NCI-H1436 treated with DMSO at 0.1 percent for 48 hours (cell line): ENCODE measurements around the gene ICAM1.

Experiments
- DNase-seq: peaks from one replicate; lab custom pipeline; 2025; lab: John Stamatoyannopoulos, UW

Gene ICAM1

DNA sequence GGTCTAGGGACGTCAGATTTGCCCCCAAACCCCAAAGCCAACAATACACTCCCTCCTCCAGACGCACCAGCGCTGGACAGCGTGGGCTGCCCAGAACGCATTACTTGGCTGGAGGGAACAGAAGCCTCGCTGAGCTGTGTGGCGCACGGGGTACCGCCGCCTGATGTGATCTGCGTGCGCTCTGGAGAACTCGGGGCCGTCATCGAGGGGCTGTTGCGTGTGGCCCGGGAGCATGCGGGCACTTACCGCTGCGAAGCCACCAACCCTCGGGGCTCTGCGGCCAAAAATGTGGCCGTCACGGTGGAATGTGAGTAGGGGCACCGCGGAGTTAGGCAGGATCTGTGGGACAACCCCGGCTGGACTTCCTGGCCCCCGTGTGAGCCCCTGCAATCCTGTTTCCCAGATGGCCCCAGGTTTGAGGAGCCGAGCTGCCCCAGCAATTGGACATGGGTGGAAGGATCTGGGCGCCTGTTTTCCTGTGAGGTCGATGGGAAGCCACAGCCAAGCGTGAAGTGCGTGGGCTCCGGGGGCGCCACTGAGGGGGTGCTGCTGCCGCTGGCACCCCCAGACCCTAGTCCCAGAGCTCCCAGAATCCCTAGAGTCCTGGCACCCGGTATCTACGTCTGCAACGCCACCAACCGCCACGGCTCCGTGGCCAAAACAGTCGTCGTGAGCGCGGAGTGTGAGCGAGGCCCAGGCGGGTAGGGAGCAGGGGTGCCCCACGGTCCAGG lies 22.9 kb downstream of the ICAM1 start:
- DNase-seq = no peak

DNA sequence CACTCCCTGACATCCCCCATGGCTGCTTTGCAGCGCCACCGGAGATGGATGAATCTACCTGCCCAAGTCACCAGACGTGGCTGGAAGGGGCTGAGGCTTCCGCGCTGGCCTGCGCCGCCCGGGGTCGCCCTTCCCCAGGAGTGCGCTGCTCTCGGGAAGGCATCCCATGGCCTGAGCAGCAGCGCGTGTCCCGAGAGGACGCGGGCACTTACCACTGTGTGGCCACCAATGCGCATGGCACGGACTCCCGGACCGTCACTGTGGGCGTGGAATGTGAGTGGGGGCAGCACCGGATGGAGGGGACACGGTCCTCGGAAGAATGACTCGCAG lies 23.4 kb downstream of the ICAM1 start:
- DNase-seq = no peak

DNA sequence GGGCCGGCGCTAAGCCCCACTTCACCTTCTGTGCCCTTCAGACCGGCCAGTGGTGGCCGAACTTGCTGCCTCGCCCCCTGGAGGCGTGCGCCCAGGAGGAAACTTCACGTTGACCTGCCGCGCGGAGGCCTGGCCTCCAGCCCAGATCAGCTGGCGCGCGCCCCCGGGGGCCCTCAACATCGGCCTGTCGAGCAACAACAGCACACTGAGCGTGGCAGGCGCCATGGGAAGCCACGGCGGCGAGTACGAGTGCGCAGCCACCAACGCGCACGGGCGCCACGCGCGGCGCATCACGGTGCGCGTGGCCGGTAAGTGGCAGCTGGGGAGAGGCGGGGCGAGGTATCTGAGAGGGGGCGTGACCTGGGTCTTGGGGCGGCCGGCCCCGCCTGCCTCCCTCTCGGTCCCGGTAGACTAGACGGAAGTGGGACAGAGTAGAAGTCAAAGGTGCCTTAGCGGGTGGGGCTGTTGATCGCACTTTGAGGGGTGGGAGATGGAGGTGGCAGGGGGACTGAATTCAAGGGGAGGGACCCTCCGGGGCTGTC lies 24.5 kb downstream of the ICAM1 start:
- no peak for DNase-seq

DNA sequence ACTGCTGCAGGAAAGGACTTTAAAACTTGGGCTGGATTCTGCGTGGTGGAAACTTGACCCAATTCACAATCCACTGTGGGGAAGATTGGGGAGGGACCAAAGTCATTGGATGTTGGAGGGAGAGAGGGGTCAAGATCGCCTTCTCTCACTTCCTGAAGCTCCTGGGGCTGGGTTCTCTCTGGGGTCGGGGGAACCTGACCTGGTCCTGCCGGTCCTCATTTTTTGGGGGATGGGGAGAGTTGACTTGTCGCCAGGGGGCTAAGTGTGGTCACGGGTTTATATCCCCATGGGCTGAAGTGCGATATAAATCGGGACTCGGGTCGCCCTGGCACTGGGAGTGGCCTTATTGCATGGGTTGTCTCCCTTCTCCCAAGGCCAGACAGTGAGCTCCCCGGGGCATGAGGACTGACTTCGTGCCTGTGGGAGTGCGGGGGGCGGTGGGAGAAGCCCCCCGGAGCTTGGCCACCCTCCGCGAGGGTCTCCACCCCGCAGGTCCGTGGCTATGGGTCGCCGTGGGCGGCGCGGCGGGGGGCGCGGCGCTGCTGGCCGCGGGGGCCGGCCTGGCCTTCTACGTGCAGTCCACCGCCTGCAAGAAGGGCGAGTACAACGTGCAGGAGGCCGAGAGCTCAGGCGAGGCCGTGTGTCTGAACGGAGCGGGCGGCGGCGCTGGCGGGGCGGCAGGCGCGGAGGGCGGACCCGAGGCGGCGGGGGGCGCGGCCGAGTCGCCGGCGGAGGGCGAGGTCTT lies 25.1 kb downstream of the ICAM1 start:
- DNase-seq = no peak

DNA sequence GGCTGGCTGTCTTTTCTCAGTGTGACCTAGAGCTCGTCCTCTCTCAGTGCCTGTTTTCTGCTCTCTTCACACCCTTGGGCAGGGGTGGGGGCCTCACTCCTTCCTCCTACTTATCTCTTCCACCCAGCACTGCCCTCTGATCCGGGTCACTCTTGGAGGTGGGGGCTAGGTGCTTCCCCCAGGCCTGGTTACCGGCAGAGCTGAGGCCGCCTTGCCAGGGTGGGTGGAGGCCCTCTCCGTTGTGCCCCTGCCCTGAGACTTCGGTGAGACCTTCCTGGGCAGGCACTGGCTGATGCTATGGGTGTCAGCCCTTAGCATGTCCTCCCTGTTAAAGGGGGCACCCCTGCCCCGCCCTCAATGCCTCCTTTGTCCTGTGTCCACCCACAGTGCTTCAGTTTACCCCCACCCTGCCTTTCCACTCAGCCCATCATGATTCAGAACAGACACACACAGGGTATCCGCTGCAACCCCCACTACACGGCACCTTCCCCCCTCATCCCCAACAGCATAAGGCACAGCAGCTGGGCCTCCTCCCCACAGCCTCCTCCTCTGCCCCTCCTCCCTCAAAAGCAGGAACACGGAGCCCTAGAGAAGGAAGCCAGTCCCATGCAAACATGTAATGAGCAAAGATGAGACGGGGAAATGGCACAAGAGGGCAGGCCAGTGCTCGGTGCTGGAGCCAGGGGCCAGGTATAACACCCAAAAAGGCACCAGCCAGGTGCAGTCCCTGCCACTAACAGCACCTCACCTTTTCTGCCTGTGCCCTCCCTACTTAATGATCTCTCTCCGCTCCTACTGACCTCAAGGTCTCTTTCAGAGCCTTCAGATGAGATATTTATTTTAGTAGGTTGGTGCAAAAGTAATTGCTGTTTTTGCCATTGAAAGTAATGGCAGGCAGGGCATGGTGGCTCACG lies 28.9 kb downstream of the ICAM1 start:
- DNase-seq = no peak

DNA sequence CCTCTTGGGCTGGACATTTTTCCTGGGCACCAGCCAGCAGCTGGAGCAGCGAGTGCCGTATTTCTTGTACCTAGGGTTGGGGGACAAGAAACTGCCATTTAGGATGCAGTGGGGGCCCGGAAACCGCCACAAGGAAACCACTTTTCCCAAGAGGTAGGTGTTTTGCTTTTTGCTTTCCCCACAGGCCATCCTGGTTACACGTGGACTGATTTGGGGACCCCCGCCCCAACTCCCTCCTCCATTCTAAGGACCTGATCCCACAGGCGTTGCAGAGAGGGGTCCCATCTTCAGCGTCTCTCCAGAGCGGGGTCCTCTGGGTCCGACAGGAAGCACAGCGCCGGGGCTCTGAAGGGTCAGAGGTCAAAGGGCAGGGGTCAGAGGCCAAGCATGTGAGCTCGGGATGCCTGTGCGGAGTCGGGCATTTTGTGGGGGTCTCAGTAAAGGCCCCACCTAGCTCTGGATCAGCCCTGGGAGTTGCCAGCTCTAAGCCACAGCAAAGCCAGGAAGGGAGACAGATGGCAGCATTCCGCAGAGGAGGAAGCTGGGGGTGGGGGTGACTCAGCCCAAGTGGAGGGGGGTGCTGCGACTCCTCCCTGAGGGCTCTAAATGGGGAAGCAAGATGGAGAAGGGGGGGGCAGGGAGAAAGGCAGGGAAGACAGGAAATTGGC lies 34.4 kb downstream of the ICAM1 start:
- no peak for DNase-seq

DNA sequence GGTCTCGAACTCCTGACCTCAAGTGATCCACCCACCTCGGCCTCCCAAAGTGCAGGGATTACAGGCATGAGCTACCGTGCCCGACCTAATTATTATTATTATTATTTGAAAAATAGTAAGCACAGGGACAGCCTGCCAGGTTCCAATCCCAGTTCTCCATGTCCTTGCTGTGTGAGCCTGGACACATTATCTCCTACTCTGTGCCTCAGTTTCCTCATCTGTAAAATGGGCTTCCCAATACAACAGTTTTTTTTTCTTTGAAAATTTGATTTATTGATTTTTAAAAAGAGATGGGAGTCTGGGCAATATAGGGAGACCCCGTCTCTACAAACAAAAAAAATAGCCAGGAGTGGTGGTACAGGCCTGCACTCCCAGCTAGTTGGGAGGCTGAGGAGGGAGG lies 35.4 kb downstream of the ICAM1 start:
- DNase-seq = no peak

DNA sequence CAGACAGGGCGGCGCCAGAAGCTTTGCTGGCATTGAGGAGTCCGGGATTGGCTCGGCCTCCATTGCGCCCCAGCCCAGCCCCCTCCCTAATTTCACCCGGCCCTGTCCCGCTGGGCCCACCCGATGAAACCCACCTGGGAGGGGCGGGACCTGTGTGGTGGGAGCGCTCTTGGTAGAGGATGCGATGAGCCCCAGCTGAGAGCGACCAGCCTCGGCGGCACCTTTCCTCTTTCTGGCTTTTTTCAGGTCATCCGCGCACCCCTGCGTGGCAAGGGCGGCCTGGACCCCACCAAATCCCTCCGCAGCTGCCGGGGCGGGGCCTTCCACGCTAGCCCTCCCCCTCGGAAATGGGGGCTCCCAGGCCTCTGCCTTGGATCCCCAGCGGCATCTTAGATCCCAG lies 38.5 kb downstream of the ICAM1 start, which contains the start of gene ZGLP1:
Gene ZGLP1 (minus strand): TSS at position 393 of the 400 bp plus-strand sequence.
- no peak for DNase-seq

DNA sequence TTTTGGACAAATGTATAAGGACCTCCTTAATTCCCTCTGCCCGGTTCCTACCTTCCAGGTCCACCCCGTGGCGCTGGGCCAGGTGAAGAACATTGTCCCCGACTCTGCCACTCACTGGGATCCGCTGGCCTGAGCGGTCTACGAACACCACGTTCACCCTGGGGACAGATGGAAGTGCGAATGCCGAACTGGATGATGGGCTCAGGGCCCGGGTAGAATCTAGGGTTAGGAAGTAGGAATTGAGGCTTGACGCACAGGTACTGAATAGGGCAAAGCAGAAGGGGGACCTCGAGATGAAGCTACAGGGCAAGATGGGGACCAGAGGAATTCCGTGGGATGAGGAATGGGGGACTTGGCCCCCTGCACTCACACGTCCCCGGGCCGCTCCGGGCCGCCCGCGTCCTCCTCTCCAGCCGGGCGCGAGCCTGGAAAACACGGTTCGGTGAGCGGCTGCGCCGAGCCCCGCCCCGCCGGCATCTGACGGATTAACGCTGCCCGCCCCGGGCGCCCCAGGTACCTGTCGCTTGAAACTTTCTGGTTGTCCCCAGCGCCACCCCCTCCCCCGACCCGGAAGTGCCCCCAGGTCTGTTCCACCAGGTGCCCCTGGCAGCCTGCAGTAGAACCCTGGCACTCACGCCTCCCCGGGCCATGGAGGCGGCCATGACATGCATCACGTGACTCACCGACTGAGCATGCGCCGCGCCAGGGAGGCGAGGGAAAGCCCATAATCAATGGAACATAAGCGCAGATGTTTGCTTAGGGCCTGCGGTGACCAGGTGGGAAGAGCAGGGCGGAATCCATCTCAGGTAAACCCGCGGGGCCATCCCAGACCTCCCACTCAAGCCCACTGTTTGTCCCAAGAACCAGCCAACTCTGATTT lies 44.7 kb downstream of the ICAM1 start, which contains the start of gene FDX2:
Gene FDX2 (minus strand): TSS at position 681 of the 880 bp plus-strand sequence. CDS start 19 bp downstream, at position 662.
- no peak for DNase-seq

DNA sequence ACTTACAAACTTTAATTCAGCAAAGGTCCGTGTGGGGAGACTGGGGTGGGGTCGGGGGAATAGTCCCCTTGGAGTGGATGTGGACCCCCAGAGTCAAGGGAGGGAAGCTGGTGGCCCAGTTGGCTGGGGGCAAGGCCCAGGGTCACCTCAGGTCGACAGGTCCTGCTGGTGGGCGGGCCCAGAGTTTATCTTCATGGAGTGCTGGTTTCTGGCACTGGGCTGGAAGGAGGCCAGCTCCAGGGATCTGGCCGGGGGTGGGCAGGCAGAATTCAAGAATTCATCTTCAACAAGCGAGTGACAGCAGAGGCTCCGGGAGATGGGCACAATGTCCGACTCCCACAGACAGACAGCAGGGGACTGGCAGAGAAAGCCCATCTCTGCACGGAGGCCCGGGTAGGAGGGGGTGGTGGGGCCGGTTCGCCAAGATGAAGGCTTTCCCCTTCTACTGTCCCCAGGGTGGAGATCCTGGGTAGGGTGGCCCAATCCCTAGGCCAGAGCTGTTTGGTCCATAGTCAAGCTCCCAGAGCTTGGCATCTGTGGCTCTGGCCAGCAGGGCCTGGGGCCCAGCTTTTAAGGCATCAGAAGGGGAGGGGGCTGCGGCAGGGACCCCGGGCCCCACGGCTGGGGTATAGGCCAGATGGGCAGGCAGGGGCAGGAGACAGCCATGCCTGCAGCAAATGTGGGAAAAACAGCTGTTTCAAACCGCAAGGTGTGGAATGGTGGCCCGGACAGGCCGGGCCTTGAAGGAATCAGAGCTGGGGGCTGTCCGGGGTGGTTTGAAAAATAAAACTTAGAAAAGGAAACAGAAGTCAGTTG lies 45.5 kb downstream of the ICAM1 start:
- DNase-seq = no peak

DNA sequence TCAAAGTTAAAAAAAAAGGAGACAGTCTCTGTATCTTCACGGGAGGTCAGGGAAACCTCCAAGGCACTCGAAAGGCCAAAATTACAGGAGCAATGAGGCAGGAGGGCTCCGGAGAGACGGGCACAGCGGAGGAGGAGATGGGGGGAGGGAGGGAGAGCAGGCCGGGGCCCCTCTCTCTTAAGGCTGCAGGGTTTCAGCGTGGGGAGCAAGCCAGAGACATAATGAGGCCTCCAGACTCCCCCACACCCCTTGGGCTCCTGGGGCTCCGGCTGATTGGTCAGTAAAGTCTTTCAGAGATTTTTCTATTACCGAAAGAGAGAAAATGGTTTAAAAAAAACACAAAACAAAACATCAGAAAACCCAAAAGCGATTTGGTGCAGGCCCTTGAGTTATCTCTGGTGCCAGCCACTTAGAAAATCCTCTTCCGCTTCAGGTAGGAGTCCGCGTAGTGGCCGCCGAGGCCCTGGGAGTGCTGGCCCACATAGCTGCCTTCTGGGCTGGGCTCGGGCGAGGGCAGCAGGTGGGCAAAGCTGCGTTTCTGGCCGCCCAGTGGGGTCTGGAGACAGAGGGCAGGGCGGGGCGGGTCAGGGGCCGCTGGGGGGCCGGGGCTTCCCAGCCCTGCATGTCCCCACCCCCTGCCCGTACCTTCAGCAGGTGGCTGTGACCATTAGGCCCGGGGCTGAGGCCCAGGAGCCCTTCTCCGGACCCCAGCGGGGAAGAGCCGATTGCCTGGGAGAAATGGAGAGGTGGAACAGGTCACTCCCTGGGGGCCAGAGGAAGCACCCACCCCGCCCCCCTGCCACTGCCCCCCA lies 46.3 kb downstream of the ICAM1 start:
- DNase-seq = no peak

DNA sequence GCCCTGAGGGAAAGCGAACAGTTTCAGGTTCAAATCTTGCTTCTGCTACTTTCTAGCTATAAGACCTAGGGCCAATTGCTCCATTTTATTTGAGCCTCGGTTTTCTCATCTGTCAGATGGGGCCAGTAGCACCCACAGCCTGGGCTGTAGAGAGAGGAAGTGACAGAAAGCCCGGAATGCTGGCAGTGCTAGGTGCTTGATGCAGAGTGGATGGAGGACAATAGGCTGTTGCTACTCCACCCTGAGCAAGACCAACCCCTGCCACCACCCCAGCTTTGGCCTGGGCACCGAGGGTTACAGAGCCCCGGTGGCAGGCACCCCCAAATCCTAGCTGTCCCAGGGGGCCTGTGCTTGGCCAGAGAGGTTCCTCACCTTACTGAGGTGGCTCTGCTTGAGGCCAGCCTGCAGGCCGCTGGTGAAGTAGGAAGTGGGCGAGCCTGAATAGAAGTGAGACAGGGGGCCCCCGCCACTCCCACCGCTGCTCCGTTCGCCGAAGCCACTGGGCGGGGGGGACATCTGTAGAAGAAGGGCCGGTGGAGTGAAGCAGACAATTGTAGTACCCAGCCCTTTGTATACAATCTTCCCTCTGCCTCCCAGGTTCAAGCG lies 47.0 kb downstream of the ICAM1 start:
- DNase-seq = no peak

DNA sequence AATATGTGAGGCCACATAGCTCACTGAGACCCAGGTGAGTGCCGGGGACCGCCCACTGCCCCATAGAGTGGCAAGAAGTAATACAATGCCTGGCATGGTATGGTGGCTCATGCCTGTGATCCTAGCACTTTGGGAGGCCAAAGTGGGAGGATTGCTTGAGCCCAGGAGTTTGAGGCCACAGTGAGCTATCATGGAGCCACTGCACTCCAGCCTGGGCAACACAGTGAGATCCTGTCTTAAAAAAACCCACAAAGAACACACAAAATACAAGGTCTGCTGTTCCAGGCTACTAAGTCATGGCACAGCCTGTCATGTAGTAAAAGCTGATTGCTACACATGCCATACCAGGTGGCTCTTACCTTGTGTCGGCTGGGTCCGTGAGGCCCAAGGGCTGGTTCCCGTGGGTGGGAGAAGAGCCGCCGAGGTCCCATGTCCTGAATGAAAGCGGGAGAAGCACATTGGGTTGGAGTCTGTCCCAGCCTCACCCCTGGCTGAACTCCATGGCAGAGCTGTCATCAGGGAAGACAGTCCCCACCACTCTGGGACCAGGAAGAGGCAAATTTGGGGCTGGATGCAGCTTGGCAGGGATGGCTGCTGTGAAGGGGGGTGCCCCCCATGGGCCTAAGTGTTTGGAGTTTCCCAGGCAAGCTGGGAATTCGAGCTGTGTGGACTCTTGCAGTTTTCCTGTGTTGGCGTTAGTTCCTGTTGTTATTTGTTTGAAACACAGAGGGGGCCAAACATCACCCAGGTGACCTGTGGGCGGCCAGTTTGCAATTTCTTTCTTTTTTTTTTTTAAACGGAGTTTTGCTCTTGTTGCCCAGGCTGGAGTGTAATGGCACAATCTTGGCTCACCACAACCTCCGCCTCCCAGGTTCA lies 48.1 kb downstream of the ICAM1 start:
- DNase-seq = no peak

DNA sequence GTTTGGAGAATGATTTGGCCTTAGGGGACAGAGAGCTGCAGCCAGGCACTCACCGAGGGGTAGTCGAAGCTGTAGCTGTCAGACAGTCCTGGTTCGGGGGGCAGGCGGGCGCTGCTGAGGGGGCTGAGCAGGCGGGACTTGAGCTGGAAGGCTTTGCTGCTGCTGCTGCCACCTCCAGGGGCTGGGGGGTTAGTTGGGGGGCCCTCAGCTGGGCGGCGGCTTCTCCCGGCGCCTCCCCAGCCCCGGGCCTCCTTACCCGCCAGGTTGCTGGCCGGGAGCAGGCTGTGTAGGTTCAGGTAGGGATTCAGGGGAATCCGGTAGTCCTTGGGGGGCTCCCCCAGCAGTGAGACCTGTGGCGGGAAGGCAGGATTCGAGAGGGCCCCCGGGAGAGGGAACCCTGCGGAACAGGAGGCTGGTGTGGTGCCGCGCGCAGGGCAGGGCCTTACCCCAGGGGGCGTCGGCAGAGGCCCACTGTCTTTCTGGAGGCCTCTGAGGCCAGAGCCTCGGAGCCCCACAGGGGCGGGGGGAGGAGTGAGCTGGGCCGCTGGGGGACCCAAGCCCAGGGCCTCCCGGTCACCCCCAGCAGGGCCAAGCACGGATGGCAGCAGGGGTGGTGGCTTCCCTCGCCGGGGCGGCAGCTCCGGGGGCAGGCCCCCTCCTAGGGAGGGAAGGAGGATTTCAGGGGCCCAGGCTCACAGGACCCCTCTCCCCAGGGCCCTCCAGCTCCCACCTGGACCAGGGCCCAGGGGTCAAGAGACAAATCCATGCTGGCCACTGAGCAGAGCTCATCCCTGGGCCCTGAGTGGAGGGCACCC lies 49.9 kb downstream of the ICAM1 start:
- DNase-seq = no peak

DNA sequence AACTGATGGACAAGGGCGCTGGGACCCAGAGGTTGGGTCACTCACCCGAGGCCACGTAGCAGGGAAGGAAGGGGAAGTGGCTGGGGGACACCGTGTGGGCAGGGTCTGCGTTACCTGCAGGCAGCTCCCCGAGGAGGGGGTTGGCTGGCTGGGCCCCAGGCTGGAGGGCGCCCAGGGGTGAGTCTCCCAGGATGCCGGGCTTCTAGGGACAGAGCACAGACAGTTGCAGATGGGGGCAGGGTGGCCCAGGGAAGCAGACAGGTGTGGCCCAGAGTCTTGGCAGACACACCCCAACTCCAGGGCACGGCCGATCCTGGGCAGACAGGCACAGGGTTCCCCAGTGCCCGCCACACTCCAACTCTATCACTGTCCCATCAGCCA lies 50.5 kb downstream of the ICAM1 start:
- DNase-seq = no peak
